ENCODE results near the gene HOXB2. TPM values are rescaled to one million over a fixed set of nuclear protein-coding genes. Genes with fewer than 3 reads are reported as not detected.

The HOXB2 gene
- total and polyA plus RNA-seq, 2 of the 8 experiments (the other 6 are each of a cell fraction or from before 2014, with no cell fraction given): not detected

DNA sequence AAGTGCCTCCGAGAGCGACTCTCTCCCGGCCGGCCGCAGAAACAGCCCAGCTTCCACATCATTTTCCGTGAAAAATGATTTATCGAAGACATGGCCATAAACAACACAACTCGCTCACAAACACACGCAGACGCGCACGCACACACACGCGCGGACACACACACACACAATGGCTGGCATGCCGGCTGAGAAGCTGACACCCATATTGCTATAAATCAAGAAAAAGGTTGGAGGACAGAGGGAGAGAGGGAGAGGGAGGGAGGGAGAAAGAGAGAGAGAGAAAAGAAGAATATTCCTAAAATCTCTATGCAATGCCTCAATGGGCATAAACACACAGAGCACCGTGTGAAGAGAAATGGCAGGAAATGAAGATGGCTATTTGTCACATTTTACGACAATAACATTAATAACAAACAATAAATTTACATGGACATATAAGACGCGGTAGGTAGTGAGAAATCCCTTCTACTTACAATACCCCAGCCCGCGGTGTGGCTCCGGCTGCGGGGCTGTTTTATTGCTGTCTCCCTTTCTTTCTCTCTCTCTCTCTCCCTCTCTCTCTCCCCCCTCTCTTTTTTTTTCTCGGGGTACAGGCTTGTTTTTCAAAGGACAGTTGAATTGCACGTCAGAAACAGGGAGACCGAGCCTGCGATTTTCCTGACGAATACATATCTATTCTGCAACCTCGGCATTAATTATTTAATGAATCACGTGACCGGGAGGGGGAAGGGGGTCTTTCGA, 23.8 kb upstream of the HOXB2 start (continued):
- TF ChIP-seq POU5F1 (IDR thresholded peaks at IDR 0.05; ENCODE audit: low read depth, low read length) (no peak), EZH2 (IDR thresholded peaks at IDR 0.05; ENCODE audit: low read depth, low read length, severe bottlenecking) (peak; percentile 82), RBBP5 (IDR thresholded peaks at IDR 0.05; ENCODE audit: borderline replicate concordance, low read depth, low read length) (no peak), RNF2 (IDR thresholded peaks at IDR 0.05; ENCODE audit: borderline replicate concordance, low read depth, low read length, missing control alignments, poor library complexity, severe bottlenecking) (peak; percentile 93), FOSL1 (IDR thresholded peaks at IDR 0.05; ENCODE audit: insufficient read depth, low read depth, low read length) (no peak), NRF1 (IDR thresholded peaks at IDR 0.05; ENCODE audit: low read depth, low read length) (no peak), CBX5 (IDR thresholded peaks at IDR 0.05; ENCODE audit: low read depth, low read length) (no peak), SP2 (IDR thresholded peaks at IDR 0.05; ENCODE audit: low read length) (no peak), GABPA (IDR thresholded peaks at IDR 0.05; ENCODE audit: borderline replicate concordance, insufficient read depth, low read length) (no peak), SP1 (IDR thresholded peaks at IDR 0.05; ENCODE audit: low read depth, low read length) (peak; percentile 48; the same call in 1 of the 2 replicates), SUZ12 (IDR thresholded peaks at IDR 0.05; ENCODE audit: low read length) (peak; percentile 92), ATF3 (IDR thresholded peaks at IDR 0.05; ENCODE audit: insufficient read depth, low read depth, low read length) (no peak), EGR1 (IDR thresholded peaks at IDR 0.05; ENCODE audit: borderline replicate concordance, low read depth, low read length) (peak; percentile 8; the same call in 1 of the 2 replicates), YY1 (IDR thresholded peaks at IDR 0.05; ENCODE audit: low read depth, low read length) (no peak)
